Stimulated activated CD4-positive, alpha-beta T cell treated with anti-CD3 and anti-CD28 coated beads, Interleukin-15, amount 100 ng/mL, for 1 hour (primary cell): Measurements from ENCODE around the gene ERVK3-1.
A peak's percentile ranks its signal among the peaks of the same experiment; 100 is the strongest.

ENCODE experiments used
- DNase-seq, 2 donors: peaks; one replicate each; pipeline ENCODE4 v3.0.0-alpha.2; 2020; ENCODE audit warnings: low read depth in 1 of 2, low spot score in 1 of 2

The ERVK3-1 gene

DNA sequence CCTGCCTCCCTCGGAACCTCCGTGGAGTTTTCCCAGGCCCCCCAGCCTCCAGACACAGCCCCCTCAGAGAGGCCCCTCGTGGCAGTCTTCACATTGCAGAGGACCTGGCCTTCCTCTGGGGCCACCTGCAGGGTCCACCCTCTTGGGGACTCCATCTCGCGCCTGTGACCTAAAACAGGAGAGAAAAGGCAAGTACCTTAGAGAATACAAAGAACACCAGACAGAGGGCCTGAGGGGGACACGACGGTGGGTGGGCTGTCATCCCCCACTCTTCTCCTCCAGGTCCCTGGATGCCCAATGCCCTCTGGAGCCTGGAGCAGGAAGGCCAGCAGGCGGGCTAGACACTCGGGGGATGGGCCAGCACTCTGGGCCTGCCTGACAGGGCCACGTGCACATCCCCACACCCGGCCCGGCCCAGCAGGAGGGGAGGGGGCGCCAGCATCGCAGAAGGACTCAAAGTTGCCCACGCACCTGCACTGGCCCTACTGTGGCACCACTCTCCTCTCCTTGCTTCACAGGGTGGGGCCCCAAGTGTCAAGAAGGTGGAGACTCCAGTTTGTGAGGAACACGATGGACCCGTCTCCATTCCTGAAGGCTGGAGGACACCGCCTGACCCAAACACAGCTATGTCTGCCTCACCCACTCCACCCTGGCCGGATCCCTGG, 52.4 kb downstream of the ERVK3-1 start:
- DNase-seq, result no peak

GRCh38 chr19:58361900-58362271, 56.7 kb downstream of the ERVK3-1 start:
- DNase-seq, result peak in 1 of 2 donors; percentile 30

- peak; percentile 95 for DNase-seq
Measured at GRCh38 chr19:58362272-58362994, 57.3 kb downstream of the ERVK3-1 start, which contains the start of gene ZNF497. TSS of gene ZNF497 (minus strand) at chr19:58362751. CDS start at chr19:58357635, 5,116 bp downstream.

GRCh38 chr19:58364146-58364545, 59.0 kb downstream of the ERVK3-1 start:
- DNase-seq, result no peak
